K562 (cell line): ENCODE data around the gene ERLIN1. TPM values are rescaled to one million over a fixed set of nuclear protein-coding genes. Genes with fewer than 3 reads are reported as not detected.

Experiments used
- ARHGAP35 ChIP-seq: fragments of 450-650 bp; IDR thresholded peaks from 2 replicates; pipeline ENCODE4 v1.6.1; 2018; ENCODE audit not compliant: partially characterized antibody
- ARID2 ChIP-seq: fragments of 450-650 bp; IDR thresholded peaks from 2 replicates; pipeline ENCODE4 v1.6.1; 2017; ENCODE audit warnings: antibody characterized with exemption, mild to moderate bottlenecking
- CBX8 ChIP-seq: fragments of 200-600 bp; sonication (generic); IDR thresholded peaks from 2 replicates; pipeline ENCODE4 v1.6.1; 2012; ENCODE audit warnings: borderline replicate concordance, mixed run types, low read depth, mild to moderate bottlenecking, moderate library complexity, mixed read lengths, low read length, control low read depth, inconsistent platforms; ENCODE audit not compliant: poor library complexity, severe bottlenecking; ENCODE audit errors: extremely low read depth
- E2F3 ChIP-seq: fragments of 250-450 bp; sonication (Bioruptor Pico); IDR thresholded peaks from 2 replicates; pipeline ENCODE4 v1.4.0; 2020; ENCODE audit warnings: mild to moderate bottlenecking
- ETS2 ChIP-seq: IDR thresholded peaks from 2 replicates; pipeline ENCODE4 v1.6.1; 2016; ENCODE audit warnings: borderline replicate concordance, missing genetic modification characterization, mild to moderate bottlenecking, moderate library complexity, missing compliant biosample characterization; ENCODE audit not compliant: poor library complexity, severe bottlenecking
- EWSR1 ChIP-seq: fragments of 450-650 bp; IDR thresholded peaks from 2 replicates; pipeline ENCODE4 v1.6.1; 2018; ENCODE audit warnings: borderline replicate concordance, mild to moderate bottlenecking, low read depth, moderate library complexity; ENCODE audit not compliant: partially characterized antibody
- GATAD2A ChIP-seq: fragments of 450-650 bp; IDR thresholded peaks from 2 replicates; pipeline ENCODE4 v1.6.1; 2017
- HMGN3 ChIP-seq: IDR thresholded peaks from 2 replicates; pipeline ENCODE4 v1.6.1; 2011; ENCODE audit warnings: borderline replicate concordance, low read depth, mild to moderate bottlenecking, mixed read lengths, low read length; ENCODE audit not compliant: insufficient read length; ENCODE audit errors: extremely low read depth
- KLF10 ChIP-seq: fragments of 250-450 bp; sonication (Bioruptor Pico); IDR thresholded peaks from 2 replicates; pipeline ENCODE4 v1.6.1; 2021; ENCODE audit warnings: matching md5 sums
- MXD1 ChIP-seq: fragments of 250-450 bp; sonication (Bioruptor Pico); IDR thresholded peaks from 2 replicates; pipeline ENCODE4 v1.8.0; 2021; ENCODE audit warnings: borderline replicate concordance, mild to moderate bottlenecking, moderate library complexity; ENCODE audit not compliant: poor library complexity, severe bottlenecking
- NKRF ChIP-seq: fragments of 450-650 bp; IDR thresholded peaks from 2 replicates; pipeline ENCODE4 v1.6.1; 2016; ENCODE audit warnings: borderline replicate concordance
- POLR3G ChIP-seq: IDR thresholded peaks from 2 replicates; pipeline ENCODE4 v1.6.1; 2011; ENCODE audit not compliant: insufficient read length, insufficient replicate concordance; ENCODE audit errors: extremely low read depth
- SMARCB1 ChIP-seq: IDR thresholded peaks from 2 replicates; pipeline ENCODE4 v1.6.1; 2011; ENCODE audit warnings: improper control_type of control experiment, low read depth; ENCODE audit not compliant: insufficient read length
- TAF9B ChIP-seq: fragments of 450-650 bp; IDR thresholded peaks from 2 replicates; pipeline ENCODE4 v1.6.1; 2018; ENCODE audit warnings: mild to moderate bottlenecking; ENCODE audit not compliant: partially characterized antibody
- TARDBP ChIP-seq: fragments of 450-650 bp; IDR thresholded peaks from 2 replicates; pipeline ENCODE4 v1.6.1; 2016
- ZNF197 ChIP-seq: fragments of 200-800 bp; sonication (Bioruptor generic); IDR thresholded peaks from 2 replicates; pipeline ENCODE4 v1.6.1; 2016; ENCODE audit warnings: low read depth, missing genetic modification characterization, missing compliant biosample characterization
- ZNF253 ChIP-seq: fragments of 250-450 bp; sonication (Bioruptor Pico); conservative IDR thresholded peaks from 2 replicates; pipeline ENCODE4 v1.6.1; 2021; ENCODE audit warnings: mild to moderate bottlenecking
- ZNF507 ChIP-seq: conservative IDR thresholded peaks from 2 replicates; pipeline ENCODE4 v1.6.1; 2017; ENCODE audit warnings: missing genetic modification characterization, missing compliant biosample characterization
- polyA plus RNA-seq, 8 experiments: library from polyadenylated mRNA; depleted of rRNA in 4 of 8; stranded (reverse) in 5 of 8; unstranded in 3 of 8; fragments of >200 nt; fragmentation: Nextera tagmentation in 2 of 8; fragmentation: Illumina TruSeq in 1 of 8; extraction: Ambion mirVana in 2 of 8; extraction: Trizol in 1 of 8; gene quantifications; 2 replicates each; pipeline versions ENCODE4 v1.2.1 to v1.2.3, GENCODE V29; 2011 to 2014; ENCODE audit warnings: inconsistent platforms in 1 of 8, missing spikeins in 1 of 8
- total RNA-seq, 7 experiments: library from RNA; depleted of rRNA in 6 of 7; stranded (reverse); fragments of >200 nt in 6 of 7; fragmentation: Illumina TruSeq in 2 of 7; extraction: Trizol in 2 of 7; gene quantifications; 2 replicates each; pipeline versions ENCODE4 v1.2.1 to v1.2.3, GENCODE V29; 2011 to 2021; ENCODE audit warnings: low replicate concordance in 1 of 7

The ERLIN1 gene
- total and polyA plus RNA-seq, 9 of the 15 experiments (the other 6 are each of a cell fraction or from before 2014, with no cell fraction given): 9.8 to 26.8 (median 15.5) TPM

GRCh38 chr10:100185364-100186252 lies at the start of gene ERLIN1 (continued):
- 0 out of 2 replicates have a peak, but pooled peaks have one; percentile 38 for TF ChIP-seq NKRF
- no peak for TF ChIP-seq ZNF507 (tag)
- no peak for TF ChIP-seq EWSR1
- TF ChIP-seq GATAD2A: no peak
- no peak for TF ChIP-seq POLR3G
- TF ChIP-seq TAF9B: peak; percentile 16
- no peak for TF ChIP-seq ZNF253 (CRISPR knock-in tag)
- peak; percentile 90 for TF ChIP-seq HMGN3
- no peak for TF ChIP-seq CBX8
- no peak for TF ChIP-seq TARDBP
- TF ChIP-seq SMARCB1: no peak
- TF ChIP-seq ARID2: no peak
- peak; percentile 78 for TF ChIP-seq E2F3
- TF ChIP-seq MXD1 (CRISPR knock-in tag): no peak
- no peak for TF ChIP-seq KLF10
- TF ChIP-seq ZNF197 (CRISPR knock-in tag): no peak
- TF ChIP-seq ARHGAP35: no peak
- no peak for TF ChIP-seq ETS2 (tag)
